ENCODE results near the gene NTN1. TPM values are rescaled to one million over a fixed set of nuclear protein-coding genes. Genes with fewer than 3 reads are reported as not detected.

Gene NTN1
- total RNA-seq, 1 experiment from 2014 or later = 4.2 TPM

DNA sequence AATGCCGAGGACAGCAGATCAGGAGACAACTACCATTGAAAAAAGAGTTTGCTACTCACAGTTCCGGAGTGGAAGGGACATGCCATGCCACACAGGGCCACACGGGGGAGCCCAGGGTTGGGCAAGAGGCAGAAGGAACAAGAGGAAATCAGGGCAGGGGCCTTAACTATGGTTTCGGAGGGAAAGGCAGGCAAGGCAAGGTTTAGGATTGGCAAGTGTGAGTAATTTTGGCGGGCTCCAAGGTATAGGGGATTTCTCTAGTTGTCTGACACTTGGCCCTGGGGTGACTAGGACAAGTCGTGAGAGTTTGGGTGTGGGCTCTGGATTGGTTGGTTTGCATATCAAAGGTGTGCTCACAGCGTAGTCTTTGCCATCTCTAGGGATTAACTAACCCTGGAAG is 27.0 kb upstream of the NTN1 start:
- DNase-seq (ENCODE audit: low read depth, low spot score) (peak; percentile 40), ATAC-seq (peak; percentile 77)
- H3K9ac ChIP-seq (ENCODE audit: low read length) = no peak overlapping the region
- no peak overlapping the region for H3K4me2 ChIP-seq (ENCODE audit: low read length)
- H4K20me1 ChIP-seq (ENCODE audit: insufficient read depth) = no peaks in the 10 kb centered on the region
- BruUV-seq (replicated peaks) = no TSS peak
- ChIA-PET CTCF (interaction anchor here (1.1 to 1.2 kb wide), 2 partner anchors 197 to 528 kb away, joined by 3 to 4 read pairs; no protein-coding TSS in a partner anchor), POLR2A (interaction anchor here (0.7 kb wide), 1 partner anchor 153 kb away, joined by 3 read pairs; no protein-coding TSS in a partner anchor), RAD21 (ENCODE audit: low non-redundant PET in 1 of 2, low total read pairs in 2 of 2, uncharacterized antibody in 2 of 2, unreplicated experiment in 2 of 2) (interaction anchor here in 1 of 2 experiments (0.7 kb wide), 1 partner anchor 189 kb away, joined by 5 read pairs; no protein-coding TSS in a partner anchor)
- intact Hi-C loops (cut with micrococcal nuclease) = loop anchor here (1.0 to 5.0 kb wide), 2 partner anchors 298 to 528 kb away; no protein-coding TSS in a partner anchor
- no peaks in the 10 kb centered on the region for H3K9me3 ChIP-seq (ENCODE audit: control insufficient read depth in 1 of 2, insufficient read depth in 1 of 2, low read depth in 1 of 2, low read length in 2 of 2)
- H3K27me3 ChIP-seq (ENCODE audit: insufficient read depth, low read length) = no peaks in the 10 kb centered on the region
- H3K4me1 ChIP-seq (ENCODE audit: control insufficient read depth in 1 of 2, insufficient read depth in 2 of 2, low read length in 2 of 2) = no peaks in the 10 kb centered on the region
- no peaks in the 10 kb centered on the region for H3K79me2 ChIP-seq (ENCODE audit: insufficient read depth, low read length)
- TF ChIP-seq SIN3A (IDR thresholded peaks at IDR 0.05; ENCODE audit: low read depth) (no peak), TCF7L2 (IDR thresholded peaks at IDR 0.05; ENCODE audit: borderline replicate concordance, extremely low read depth, insufficient read depth, insufficient read length) (no peak), RAD21 (IDR thresholded peaks at IDR 0.05; ENCODE audit: low read depth) (peak; percentile 75)
- TF ChIP-seq, protein P1, sequence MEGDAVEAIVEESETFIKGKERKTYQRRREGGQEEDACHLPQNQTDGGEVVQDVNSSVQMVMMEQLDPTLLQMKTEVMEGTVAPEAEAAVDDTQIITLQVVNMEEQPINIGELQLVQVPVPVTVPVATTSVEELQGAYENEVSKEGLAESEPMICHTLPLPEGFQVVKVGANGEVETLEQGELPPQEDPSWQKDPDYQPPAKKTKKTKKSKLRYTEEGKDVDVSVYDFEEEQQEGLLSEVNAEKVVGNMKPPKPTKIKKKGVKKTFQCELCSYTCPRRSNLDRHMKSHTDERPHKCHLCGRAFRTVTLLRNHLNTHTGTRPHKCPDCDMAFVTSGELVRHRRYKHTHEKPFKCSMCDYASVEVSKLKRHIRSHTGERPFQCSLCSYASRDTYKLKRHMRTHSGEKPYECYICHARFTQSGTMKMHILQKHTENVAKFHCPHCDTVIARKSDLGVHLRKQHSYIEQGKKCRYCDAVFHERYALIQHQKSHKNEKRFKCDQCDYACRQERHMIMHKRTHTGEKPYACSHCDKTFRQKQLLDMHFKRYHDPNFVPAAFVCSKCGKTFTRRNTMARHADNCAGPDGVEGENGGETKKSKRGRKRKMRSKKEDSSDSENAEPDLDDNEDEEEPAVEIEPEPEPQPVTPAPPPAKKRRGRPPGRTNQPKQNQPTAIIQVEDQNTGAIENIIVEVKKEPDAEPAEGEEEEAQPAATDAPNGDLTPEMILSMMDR (IDR thresholded peaks at IDR 0.05 in 2 of 3, conservative IDR thresholded peaks at IDR 0.05 in 1 of 3; ENCODE audit: borderline replicate concordance in 1 of 3, insufficient read depth in 1 of 3, low read depth in 2 of 3, low read length in 2 of 3) = peak; percentile 73 to 94 (median 88)
- H3K36me3 ChIP-seq (ENCODE audit: control insufficient read depth in 1 of 2, insufficient read depth in 2 of 2, low read length in 2 of 2) = no peaks in the 10 kb centered on the region
- H2AFZ ChIP-seq (ENCODE audit: low read depth, low read length, poor library complexity, severe bottlenecking) = no peak overlapping the region
- no peaks in the 10 kb centered on the region for H3K9me2 ChIP-seq (ENCODE audit: insufficient read depth)
- no peak overlapping the region for H3K27ac ChIP-seq (ENCODE audit: low read depth, low read length)
- H3K4me3 ChIP-seq (replicated peaks in 1 of 2; ENCODE audit: low read depth in 1 of 2, low read length in 2 of 2) = no peak overlapping the region

DNA sequence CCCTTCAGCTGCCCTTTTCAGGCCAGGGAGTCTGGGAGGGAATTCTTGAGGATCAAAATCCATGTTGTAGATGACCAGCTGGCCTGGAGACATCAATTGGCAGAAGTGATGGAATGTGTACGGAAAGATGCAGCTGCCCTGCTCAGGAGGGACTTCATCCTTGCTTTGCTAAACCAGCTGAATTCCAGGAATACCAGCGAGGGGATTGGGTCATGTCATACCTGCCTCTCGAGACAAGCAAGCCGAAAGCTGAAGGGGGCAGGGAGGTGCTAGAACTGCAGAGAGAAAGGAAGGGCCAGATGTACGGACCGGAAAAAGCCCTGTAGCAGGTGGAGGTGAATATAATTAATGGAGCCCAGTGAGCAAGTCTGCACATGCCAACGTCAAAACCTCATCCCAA is 25.6 kb upstream of the NTN1 start:
- Histone ChIP-seq H4K20me1 (ENCODE audit: insufficient read depth) (no peaks in the 10 kb centered on the region), H3K9me3 (ENCODE audit: control insufficient read depth in 1 of 2, insufficient read depth in 1 of 2, low read depth in 1 of 2, low read length in 2 of 2) (0 out of 4 replicates have a peak, but pooled peaks cover 0 to 3% of the 10 kb centered on the region in 2 experiments), H3K79me2 (ENCODE audit: insufficient read depth, low read length) (no peaks in the 10 kb centered on the region), H3K27me3 (ENCODE audit: insufficient read depth, low read length) (no peaks in the 10 kb centered on the region), H3K9ac (ENCODE audit: low read length) (no peak overlapping the region), H3K4me2 (ENCODE audit: low read length) (no peak overlapping the region), H2AFZ (ENCODE audit: low read depth, low read length, poor library complexity, severe bottlenecking) (no peak overlapping the region), H3K27ac (ENCODE audit: low read depth, low read length) (no peak overlapping the region), H3K36me3 (ENCODE audit: control insufficient read depth in 1 of 2, insufficient read depth in 2 of 2, low read length in 2 of 2) (no peaks in the 10 kb centered on the region), H3K4me1 (ENCODE audit: control insufficient read depth in 1 of 2, insufficient read depth in 2 of 2, low read length in 2 of 2) (no peaks in the 10 kb centered on the region), H3K9me2 (ENCODE audit: insufficient read depth) (no peaks in the 10 kb centered on the region), H3K4me3 (replicated peaks in 1 of 2; ENCODE audit: low read depth in 1 of 2, low read length in 2 of 2) (no peak overlapping the region)
- ChIA-PET RAD21 (ENCODE audit: low non-redundant PET in 1 of 2, low total read pairs in 2 of 2, uncharacterized antibody in 2 of 2, unreplicated experiment in 2 of 2) (no interaction called here), CTCF (interaction anchor here (1.4 to 1.6 kb wide), 2 partner anchors 17 to 525 kb away, joined by 3 to 7 read pairs; no protein-coding TSS in a partner anchor), POLR2A (no interaction called here)
- intact Hi-C loops (cut with micrococcal nuclease) = no loop called here
- BruUV-seq (replicated peaks) = no TSS peak
- DNase-seq (ENCODE audit: low read depth, low spot score) (no peak), ATAC-seq (no peak)
- no peak for TF ChIP-seq ZNF274 (IDR thresholded peaks at IDR 0.05; ENCODE audit: low read depth, low read length)
- no peak for TF ChIP-seq JUND (IDR thresholded peaks at IDR 0.05)
- TF ChIP-seq CBX3 (IDR thresholded peaks at IDR 0.05; ENCODE audit: low read depth) = no peak
- TF ChIP-seq, protein P2, sequence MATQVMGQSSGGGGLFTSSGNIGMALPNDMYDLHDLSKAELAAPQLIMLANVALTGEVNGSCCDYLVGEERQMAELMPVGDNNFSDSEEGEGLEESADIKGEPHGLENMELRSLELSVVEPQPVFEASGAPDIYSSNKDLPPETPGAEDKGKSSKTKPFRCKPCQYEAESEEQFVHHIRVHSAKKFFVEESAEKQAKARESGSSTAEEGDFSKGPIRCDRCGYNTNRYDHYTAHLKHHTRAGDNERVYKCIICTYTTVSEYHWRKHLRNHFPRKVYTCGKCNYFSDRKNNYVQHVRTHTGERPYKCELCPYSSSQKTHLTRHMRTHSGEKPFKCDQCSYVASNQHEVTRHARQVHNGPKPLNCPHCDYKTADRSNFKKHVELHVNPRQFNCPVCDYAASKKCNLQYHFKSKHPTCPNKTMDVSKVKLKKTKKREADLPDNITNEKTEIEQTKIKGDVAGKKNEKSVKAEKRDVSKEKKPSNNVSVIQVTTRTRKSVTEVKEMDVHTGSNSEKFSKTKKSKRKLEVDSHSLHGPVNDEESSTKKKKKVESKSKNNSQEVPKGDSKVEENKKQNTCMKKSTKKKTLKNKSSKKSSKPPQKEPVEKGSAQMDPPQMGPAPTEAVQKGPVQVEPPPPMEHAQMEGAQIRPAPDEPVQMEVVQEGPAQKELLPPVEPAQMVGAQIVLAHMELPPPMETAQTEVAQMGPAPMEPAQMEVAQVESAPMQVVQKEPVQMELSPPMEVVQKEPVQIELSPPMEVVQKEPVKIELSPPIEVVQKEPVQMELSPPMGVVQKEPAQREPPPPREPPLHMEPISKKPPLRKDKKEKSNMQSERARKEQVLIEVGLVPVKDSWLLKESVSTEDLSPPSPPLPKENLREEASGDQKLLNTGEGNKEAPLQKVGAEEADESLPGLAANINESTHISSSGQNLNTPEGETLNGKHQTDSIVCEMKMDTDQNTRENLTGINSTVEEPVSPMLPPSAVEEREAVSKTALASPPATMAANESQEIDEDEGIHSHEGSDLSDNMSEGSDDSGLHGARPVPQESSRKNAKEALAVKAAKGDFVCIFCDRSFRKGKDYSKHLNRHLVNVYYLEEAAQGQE (IDR thresholded peaks at IDR 0.05; ENCODE audit: low read depth) = no peak
- TF ChIP-seq, protein P3, sequence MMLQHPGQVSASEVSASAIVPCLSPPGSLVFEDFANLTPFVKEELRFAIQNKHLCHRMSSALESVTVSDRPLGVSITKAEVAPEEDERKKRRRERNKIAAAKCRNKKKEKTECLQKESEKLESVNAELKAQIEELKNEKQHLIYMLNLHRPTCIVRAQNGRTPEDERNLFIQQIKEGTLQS (IDR thresholded peaks at IDR 0.05) = no peak
- TF ChIP-seq SRF (IDR thresholded peaks at IDR 0.05; ENCODE audit: low read depth) = no peak
- TF ChIP-seq ELF1 (IDR thresholded peaks at IDR 0.05; ENCODE audit: borderline replicate concordance, low read depth) = no peak

All from HCT116 (cell line).